ENCODE results near the gene UMODL1. TPM values are rescaled to one million over a fixed set of nuclear protein-coding genes. Genes with fewer than 3 reads are reported as not detected.
"Not testable (repeated sequence)": the region's sequence is repeated elsewhere in the genome, so short reads cannot be mapped to it uniquely, and the experiment has no call there.

The UMODL1 gene
- total RNA-seq, 1 donor from 2014 or later, result not detected

- Mint-ChIP-seq H3K4me3 (no peak overlapping the region), H3K27me3 (ENCODE audit: low read depth) (peaks cover 5% of the 10 kb centered on the region), H3K9me3 (no peaks in the 10 kb centered on the region), H3K4me1 (peaks cover 14% of the 10 kb centered on the region), H3K36me3 (no peaks in the 10 kb centered on the region), H3K27ac (no peak overlapping the region)
- no peak for TF ChIP-seq CTCF (IDR thresholded peaks at IDR 0.05; ENCODE audit: unreplicated experiment)
- DNase-seq (ENCODE audit: low spot score in 2 of 2, unreplicated experiment in 2 of 2), result no peak
These were observed 2.3 kb downstream of the UMODL1 start for GRCh38 chr21:42073145-42074099.

- Mint-ChIP-seq H3K27ac (no peak overlapping the region), H3K4me1 (peaks cover 27% of the 10 kb centered on the region), H3K27me3 (ENCODE audit: low read depth) (peaks cover 1% of the 10 kb centered on the region), H3K9me3 (no peaks in the 10 kb centered on the region), H3K36me3 (no peaks in the 10 kb centered on the region), H3K4me3 (no peak overlapping the region)
- no peak for TF ChIP-seq CTCF (IDR thresholded peaks at IDR 0.05; ENCODE audit: unreplicated experiment)
- no peak for DNase-seq (ENCODE audit: low spot score in 2 of 2, unreplicated experiment in 2 of 2)
These were observed 4.8 kb downstream of the UMODL1 start for GRCh38 chr21:42075686-42076471.

GRCh38 chr21:42077685-42078238 is 6.6 kb downstream of the UMODL1 start:
- not testable (repeated sequence) for H3K4me3 Mint-ChIP-seq; H3K36me3 Mint-ChIP-seq; H3K9me3 Mint-ChIP-seq; DNase-seq (ENCODE audit: low spot score in 2 of 2, unreplicated experiment in 2 of 2); H3K27me3 Mint-ChIP-seq (ENCODE audit: low read depth)
- H3K4me1 Mint-ChIP-seq, result peaks cover 27% of the 10 kb centered on the region
- H3K27ac Mint-ChIP-seq, result peak overlapping the region; percentile 25

GRCh38 chr21:42078247-42079007 is 7.3 kb downstream of the UMODL1 start:
- H3K27me3 Mint-ChIP-seq (ENCODE audit: low read depth); H3K27ac Mint-ChIP-seq; H3K9me3 Mint-ChIP-seq; H3K4me3 Mint-ChIP-seq; DNase-seq (ENCODE audit: low spot score in 2 of 2, unreplicated experiment in 2 of 2); H3K36me3 Mint-ChIP-seq: not testable (repeated sequence)
- peaks cover 27% of the 10 kb centered on the region for H3K4me1 Mint-ChIP-seq

GRCh38 chr21:42079008-42079938 is 8.2 kb downstream of the UMODL1 start:
- no peak overlapping the region for H3K4me3 Mint-ChIP-seq
- no peak for TF ChIP-seq CTCF (IDR thresholded peaks at IDR 0.05; ENCODE audit: unreplicated experiment)
- H3K4me1 Mint-ChIP-seq, result peaks cover 27% of the 10 kb centered on the region
- no peaks in the 10 kb centered on the region for H3K9me3 Mint-ChIP-seq
- no peak for DNase-seq (ENCODE audit: low spot score in 2 of 2, unreplicated experiment in 2 of 2)
- peaks cover 6% of the 10 kb centered on the region for H3K27me3 Mint-ChIP-seq (ENCODE audit: low read depth)
- H3K27ac Mint-ChIP-seq, result no peak overlapping the region
- H3K36me3 Mint-ChIP-seq, result no peaks in the 10 kb centered on the region
